ENCODE measurements around the gene CDH6. TPM values are rescaled to one million over a fixed set of nuclear protein-coding genes. Genes with fewer than 3 reads are reported as not detected.

Gene CDH6
- total and polyA plus RNA-seq, 2 donors (not counting 3 experiments of a cell fraction or from before 2014, with no cell fraction given): 0.06 TPM; not detected in 1

DNA sequence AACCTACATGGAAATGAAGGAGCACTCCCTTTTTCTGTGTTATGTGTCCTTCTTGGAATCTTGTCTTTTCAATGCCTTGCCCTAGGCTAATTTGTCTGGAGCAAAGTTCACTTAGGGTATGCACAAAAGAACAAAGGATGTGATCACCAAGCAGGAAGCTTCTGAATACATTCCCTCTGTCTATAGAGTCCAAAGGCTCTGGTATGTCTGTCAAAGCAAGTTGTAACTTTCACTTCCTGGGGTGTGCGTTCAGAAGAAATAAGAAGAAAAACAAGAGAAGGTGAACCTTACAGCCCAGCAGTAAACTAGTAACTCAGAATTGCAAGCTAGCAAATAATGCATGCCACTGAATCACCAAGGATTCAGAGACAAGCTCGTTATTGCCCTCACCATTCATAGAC, 31.7 kb upstream of the CDH6 start:
- no peak for FAIRE-seq
- CTCF ChIA-PET: no interaction called here
- dilution Hi-C loops (cut with MboI; ENCODE audit: extremely low pct_ligation_motif_present, low sequenced_read_pairs): no loop called here

More for the DNA sequence above, 31.7 kb upstream of the CDH6 start:
- Histone ChIP-seq H3K4me2 (ENCODE audit: insufficient read depth, low read length) (no peak overlapping the region), H3K9me3 (replicated peaks; ENCODE audit: control insufficient read depth, insufficient read depth, low read length) (no peaks in the 10 kb centered on the region), H2AFZ (ENCODE audit: low read depth, low read length) (no peak overlapping the region), H3K27me3 (ENCODE audit: control insufficient read depth in 2 of 2, insufficient read depth in 2 of 2, low read length in 2 of 2) (no peaks in the 10 kb centered on the region), H3K9ac (replicated peaks; ENCODE audit: extremely low read depth, insufficient read depth, low read length) (no peak overlapping the region), H3K9me1 (replicated peaks; ENCODE audit: control insufficient read depth, extremely low read depth, insufficient read depth, low read length) (no peaks in the 10 kb centered on the region), H3K36me3 (ENCODE audit: control insufficient read depth in 2 of 2, extremely low read depth in 1 of 2, insufficient read depth in 2 of 2, low read length in 2 of 2) (no peaks in the 10 kb centered on the region), H4K20me1 (replicated peaks; ENCODE audit: control insufficient read depth, extremely low read depth, insufficient read depth, low read length) (no peaks in the 10 kb centered on the region), H3K4me1 (ENCODE audit: control insufficient read depth, extremely low read depth, insufficient read depth, low read length) (no peaks in the 10 kb centered on the region), H3K79me2 (ENCODE audit: control insufficient read depth, insufficient read depth, low read length) (no peaks in the 10 kb centered on the region), H3K4me3 (replicated peaks in 1 of 3; ENCODE audit: insufficient read depth in 1 of 3, low read depth in 1 of 3, low read length in 3 of 3) (no peak overlapping the region), H3K27ac (ENCODE audit: insufficient read depth, low read depth, low read length) (no peak overlapping the region)
- DNase-seq (ENCODE audit: low read depth, low spot score): no peak
- no peak for TF ChIP-seq MYC (IDR thresholded peaks at IDR 0.05; ENCODE audit: low read depth, low read length)
- no peak for TF ChIP-seq POLR2A (IDR thresholded peaks at IDR 0.05; ENCODE audit: low read depth, low read length)
- TF ChIP-seq FOS (IDR thresholded peaks at IDR 0.05; ENCODE audit: borderline replicate concordance, insufficient read depth, low read length): no peak
- TF ChIP-seq, protein P1, sequence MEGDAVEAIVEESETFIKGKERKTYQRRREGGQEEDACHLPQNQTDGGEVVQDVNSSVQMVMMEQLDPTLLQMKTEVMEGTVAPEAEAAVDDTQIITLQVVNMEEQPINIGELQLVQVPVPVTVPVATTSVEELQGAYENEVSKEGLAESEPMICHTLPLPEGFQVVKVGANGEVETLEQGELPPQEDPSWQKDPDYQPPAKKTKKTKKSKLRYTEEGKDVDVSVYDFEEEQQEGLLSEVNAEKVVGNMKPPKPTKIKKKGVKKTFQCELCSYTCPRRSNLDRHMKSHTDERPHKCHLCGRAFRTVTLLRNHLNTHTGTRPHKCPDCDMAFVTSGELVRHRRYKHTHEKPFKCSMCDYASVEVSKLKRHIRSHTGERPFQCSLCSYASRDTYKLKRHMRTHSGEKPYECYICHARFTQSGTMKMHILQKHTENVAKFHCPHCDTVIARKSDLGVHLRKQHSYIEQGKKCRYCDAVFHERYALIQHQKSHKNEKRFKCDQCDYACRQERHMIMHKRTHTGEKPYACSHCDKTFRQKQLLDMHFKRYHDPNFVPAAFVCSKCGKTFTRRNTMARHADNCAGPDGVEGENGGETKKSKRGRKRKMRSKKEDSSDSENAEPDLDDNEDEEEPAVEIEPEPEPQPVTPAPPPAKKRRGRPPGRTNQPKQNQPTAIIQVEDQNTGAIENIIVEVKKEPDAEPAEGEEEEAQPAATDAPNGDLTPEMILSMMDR (IDR thresholded peaks at IDR 0.05; ENCODE audit: extremely low read depth in 1 of 2, insufficient read depth in 1 of 2, low read depth in 1 of 2, low read length in 2 of 2): no peak
- TF ChIP-seq JUN (IDR thresholded peaks at IDR 0.05; ENCODE audit: borderline replicate concordance, insufficient read depth, insufficient read length, low read depth): no peak
- TF ChIP-seq EZH2 (IDR thresholded peaks at IDR 0.05; ENCODE audit: borderline replicate concordance, low read depth, low read length, severe bottlenecking): no peak
- TF ChIP-seq GATA2 (IDR thresholded peaks at IDR 0.05; ENCODE audit: insufficient read depth, insufficient read length, low read depth, low read length): no peak
- no peak for TF ChIP-seq POLR2AphosphoS5 (IDR thresholded peaks at IDR 0.05; ENCODE audit: insufficient read depth, low read depth, low read length)
- TF ChIP-seq, protein P2, sequence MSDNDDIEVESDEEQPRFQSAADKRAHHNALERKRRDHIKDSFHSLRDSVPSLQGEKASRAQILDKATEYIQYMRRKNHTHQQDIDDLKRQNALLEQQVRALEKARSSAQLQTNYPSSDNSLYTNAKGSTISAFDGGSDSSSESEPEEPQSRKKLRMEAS (IDR thresholded peaks at IDR 0.05; ENCODE audit: insufficient read depth, insufficient read length): no peak
- BruUV-seq (replicated peaks): no TSS peak
- intact Hi-C loops (cut with micrococcal nuclease): no loop called here
- POLR2A ChIA-PET: no interaction called here
